DOHH2 (cell line): ENCODE measurements around the gene TMOD4.
"Not testable (repeated sequence)": the region's sequence is repeated elsewhere in the genome, so short reads cannot be mapped to it uniquely, and the experiment has no call there.

ENCODE experiments used
- CTCF ChIP-seq: fragments of 200-600 bp; sonication (generic); IDR thresholded peaks from one replicate; pipeline ENCODE4 v1.5.1; 2014; ENCODE audit warnings: antibody characterized with exemption, mild to moderate bottlenecking, low read depth, low read length; ENCODE audit not compliant: poor library complexity, severe bottlenecking
- EZH2phosphoT487 ChIP-seq: fragments of 200-600 bp; sonication (generic); IDR thresholded peaks from 2 replicates; pipeline ENCODE4 v1.6.1; 2017; ENCODE audit warnings: borderline replicate concordance, mild to moderate bottlenecking, antibody characterized with exemption, low read length, moderate library complexity, mixed read lengths

- TF ChIP-seq CTCF, EZH2phosphoT487: not testable (repeated sequence)
These were observed 12.9 kb upstream of the TMOD4 start for GRCh38 chr1:151188667-151189066.
